Cerebellar cortex (tissue), 1 donor: ENCODE measurements around the gene ZNF628.

Experiments used
- DNase-seq: peaks from one replicate; pipeline ENCODE4 v3.0.0-alpha.2; 2015; ENCODE audit warnings: low spot score

ZNF628 gene

GRCh38 chr19:55529636-55530234 is 53.3 kb downstream of the ZNF628 start:
- DNase-seq: no peak

- DNase-seq: no peak
These were observed 54.6 kb downstream of the ZNF628 start for GRCh38 chr19:55530996-55531395.
